SH-SY5Y (cell line): ENCODE measurements around the gene ATP11C.

Experiments used
- GATA2 ChIP-seq: IDR thresholded peaks from 2 replicates; pipeline ENCODE4 v1.6.1; 2011; ENCODE audit warnings: mild to moderate bottlenecking, low read depth, low read length
- GATA3 ChIP-seq: IDR thresholded peaks from 2 replicates; pipeline ENCODE4 v1.6.1; 2011; ENCODE audit warnings: low read depth, mild to moderate bottlenecking, low read length, moderate library complexity

GRCh38 chrX:139784807-139785206 lies 148.0 kb downstream of the ATP11C start:
- no peak for TF ChIP-seq GATA3
- no peak for TF ChIP-seq GATA2
